Sciatic nerve (tissue), 2 donors: ENCODE data around the gene ATG4C. TPM values are rescaled to one million over a fixed set of nuclear protein-coding genes. Genes with fewer than 3 reads are reported as not detected.
"Not testable (repeated sequence)": the region's sequence is repeated elsewhere in the genome, so short reads cannot be mapped to it uniquely, and the experiment has no call there.

Experiments
- ATAC-seq: fragments of 200-7000 bp; cut with Tn5 transposase; one replicate; pipeline ENCODE4 v1.9.1; 2020; ENCODE audit warnings: mild to moderate bottlenecking, moderate library complexity
- DNase-seq: peaks from one replicate; pipeline ENCODE4 v3.0.0-alpha.2; 2020; ENCODE audit warnings: low spot score
- intact Hi-C: fragments of 100-400 bp; cut with DNase I; formaldehyde crosslinking; loops from one replicate; pipeline ENCODE4 v1.14.2; 2022
- total RNA-seq: library from RNA; stranded (reverse); fragmentation: NEBNext Ultra II Directional; extraction: Animal tissue kit (Norgen Biotek cat#: 25700); gene quantifications from one replicate; pipeline ENCODE4 v1.2.1, GENCODE V29; 2021
- donor health status: DM: no; HTN: no; CAD: no.
- donor health status: DM: no; HTN: no; CAD: no.

Gene ATG4C
- total RNA-seq, 1 donor from 2014 or later, result 14.4 TPM

DNA sequence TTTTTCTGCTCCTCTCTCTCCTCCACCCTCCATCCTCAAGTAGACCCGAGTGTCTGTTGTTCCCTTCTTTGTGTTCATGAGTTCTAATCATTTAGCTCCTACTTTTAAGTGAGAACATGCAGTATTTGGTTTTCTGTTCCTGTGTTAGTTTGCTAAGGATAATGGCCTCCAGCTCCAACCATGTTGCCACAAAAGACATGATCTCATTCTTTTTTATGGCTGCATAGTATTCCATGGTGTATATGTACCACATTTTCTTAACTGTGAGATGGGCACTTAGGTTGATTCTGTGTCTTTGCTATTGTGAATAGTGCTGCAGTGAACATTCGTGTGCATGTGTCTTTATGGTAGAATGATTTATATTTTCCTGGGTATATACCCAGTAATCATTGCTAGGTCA is 43.9 kb downstream of the ATG4C start:
- DNase-seq, ATAC-seq, intact Hi-C loops: not testable (repeated sequence)

DNA sequence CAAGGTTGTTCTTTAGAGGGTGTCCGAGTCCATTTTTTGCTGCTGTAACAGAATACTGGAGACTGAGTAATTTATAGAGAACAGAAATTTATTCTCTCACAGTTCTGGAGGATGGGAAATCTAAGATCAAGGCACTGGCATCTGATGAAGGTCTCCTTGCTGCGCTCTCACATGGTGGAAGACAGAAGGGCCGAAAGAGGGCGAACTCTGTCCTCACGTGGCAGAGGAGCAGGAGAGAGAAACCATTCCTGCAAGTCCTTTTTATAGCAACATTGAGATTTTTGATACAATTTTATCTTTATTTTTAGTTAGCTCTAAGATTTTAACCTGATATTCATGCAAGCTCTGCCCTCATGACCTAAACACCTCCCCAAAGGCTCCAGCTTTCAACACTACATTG is 48.3 kb downstream of the ATG4C start:
- DNase-seq (no peak), ATAC-seq (no peak)
- intact Hi-C loops, result no loop called here

DNA sequence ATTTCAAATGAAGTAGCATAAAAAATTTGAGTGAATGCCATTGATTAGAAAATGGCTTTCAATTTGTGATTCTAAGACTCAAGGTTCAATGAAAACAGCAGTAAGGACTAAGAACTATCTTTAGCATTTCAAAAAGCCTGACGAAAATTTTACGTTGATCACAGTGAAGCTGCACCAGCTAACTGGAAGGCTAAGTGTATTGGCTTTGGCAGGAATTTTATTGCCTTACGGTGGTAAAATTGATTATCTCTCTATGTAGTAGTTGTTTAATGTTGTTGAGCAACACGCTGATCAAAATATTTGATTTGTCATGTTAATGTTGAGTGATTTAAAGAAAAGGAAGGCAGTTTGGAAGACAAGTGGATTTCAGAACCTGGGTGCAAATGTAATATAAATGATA is 49.6 kb downstream of the ATG4C start:
- ATAC-seq, result no peak
- no peak for DNase-seq
- intact Hi-C loops, result no loop called here

DNA sequence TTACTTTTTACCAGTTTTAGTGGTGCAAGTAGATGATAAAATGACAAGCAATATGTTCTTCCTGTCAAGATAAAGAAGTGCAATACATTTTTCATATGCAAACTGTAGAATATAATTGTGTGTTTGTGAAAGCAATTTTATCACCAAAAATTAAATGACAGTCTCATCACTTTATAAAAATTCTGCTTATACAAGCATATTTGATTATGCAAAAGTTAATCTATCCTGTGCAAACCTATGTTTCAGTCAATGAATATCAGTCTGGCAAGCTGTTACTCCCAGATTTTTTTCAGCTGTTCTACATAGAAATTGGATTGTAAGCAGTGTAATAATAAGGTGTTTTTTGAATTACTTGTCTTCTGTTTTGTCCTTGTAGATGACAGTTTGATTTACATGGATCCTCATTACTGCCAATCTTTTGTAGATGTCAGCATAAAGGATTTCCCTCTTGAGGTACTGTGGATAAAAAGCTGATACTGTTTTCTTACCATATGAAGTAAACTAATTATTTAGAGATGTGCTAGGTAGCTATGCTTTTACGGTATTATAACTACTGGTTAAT is 50.5 kb downstream of the ATG4C start:
- ATAC-seq (no peak), DNase-seq (no peak)
- intact Hi-C loops, result no loop called here

DNA sequence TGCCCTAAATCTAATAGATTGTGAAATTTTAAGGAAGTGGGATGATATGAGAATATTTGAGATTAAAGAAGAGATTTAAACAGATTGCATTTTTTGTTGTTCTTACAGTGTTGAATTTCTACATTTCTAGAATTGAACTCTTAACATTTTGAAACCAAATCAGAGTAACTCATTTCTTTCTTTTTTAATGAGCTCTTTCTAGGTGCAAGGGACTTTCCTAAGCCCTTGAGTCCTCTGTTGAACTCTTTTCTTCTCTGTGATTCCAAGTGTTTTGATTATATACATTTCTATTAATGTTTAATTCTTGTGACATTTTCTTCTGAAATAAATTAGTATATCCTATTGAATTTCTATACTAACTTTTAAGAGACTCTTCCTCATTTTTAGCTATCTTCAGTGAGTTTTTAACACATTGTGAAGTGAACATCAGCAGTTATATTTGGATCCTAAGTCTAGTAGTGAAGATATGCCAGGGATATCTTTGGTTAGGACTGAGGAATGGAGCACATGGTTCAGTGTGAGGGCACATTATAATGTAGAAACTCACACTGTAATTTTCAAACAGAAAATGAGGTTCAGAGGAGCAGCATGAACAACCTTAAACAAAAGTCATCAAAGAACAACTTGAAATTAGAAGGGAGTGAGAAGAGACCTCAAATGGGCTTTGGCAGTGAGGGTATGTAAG is 53.1 kb downstream of the ATG4C start:
- ATAC-seq (no peak), DNase-seq (no peak)
- intact Hi-C loops, result no loop called here

DNA sequence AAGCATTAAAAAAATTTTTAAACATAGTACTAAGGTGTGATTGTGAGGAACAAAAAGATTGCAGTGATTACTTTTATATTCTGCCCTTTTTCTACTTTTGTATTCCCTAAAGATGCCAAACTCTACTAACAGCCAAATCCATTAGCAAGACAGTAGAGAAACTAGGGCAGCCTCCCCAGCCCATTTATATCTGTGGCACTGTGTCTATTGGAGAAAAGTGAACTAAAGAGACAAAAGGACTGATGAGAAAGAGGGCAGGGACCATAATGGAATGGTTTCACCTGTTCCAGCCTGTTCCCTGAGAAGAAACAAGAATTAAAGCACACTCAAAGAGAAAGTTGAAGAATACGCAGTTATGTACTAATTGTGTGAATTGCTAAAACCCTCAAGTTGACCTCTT is 56.6 kb downstream of the ATG4C start:
- no peak for DNase-seq
- ATAC-seq, result no peak
- intact Hi-C loops, result loop anchor here (10.0 kb wide), 1 partner anchor 604 kb away; no protein-coding TSS in a partner anchor

DNA sequence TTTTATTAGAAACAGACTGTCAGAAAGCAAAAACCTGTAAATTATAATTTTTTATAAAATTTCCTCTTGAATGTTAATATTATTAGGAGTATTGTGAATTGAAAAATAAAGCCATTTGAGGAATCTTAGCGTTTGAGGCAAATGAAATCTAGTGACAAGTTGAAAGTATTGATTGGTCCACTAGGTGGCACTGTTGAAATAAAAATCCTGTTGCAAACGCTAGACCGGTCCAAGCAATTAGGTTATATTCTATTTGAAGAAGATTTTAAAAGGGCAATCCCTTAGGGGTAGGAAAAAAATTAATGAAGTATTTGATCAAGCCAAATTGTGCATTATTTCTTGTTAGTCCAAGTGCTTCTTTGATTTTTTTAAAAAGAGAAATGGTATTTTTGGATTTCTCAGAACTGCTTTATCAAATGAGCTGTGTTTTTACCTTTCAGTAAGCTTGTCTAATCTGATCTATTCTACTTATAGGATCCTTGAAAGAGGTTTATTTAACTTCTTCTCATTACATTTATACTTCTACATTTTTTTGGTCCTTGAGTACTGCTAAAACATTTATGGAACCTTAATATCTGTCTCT is 57.7 kb downstream of the ATG4C start:
- no peak for DNase-seq
- intact Hi-C loops, result loop anchor here (10.0 kb wide), 1 partner anchor 603 kb away; no protein-coding TSS in a partner anchor
- ATAC-seq, result peak; percentile 68

DNA sequence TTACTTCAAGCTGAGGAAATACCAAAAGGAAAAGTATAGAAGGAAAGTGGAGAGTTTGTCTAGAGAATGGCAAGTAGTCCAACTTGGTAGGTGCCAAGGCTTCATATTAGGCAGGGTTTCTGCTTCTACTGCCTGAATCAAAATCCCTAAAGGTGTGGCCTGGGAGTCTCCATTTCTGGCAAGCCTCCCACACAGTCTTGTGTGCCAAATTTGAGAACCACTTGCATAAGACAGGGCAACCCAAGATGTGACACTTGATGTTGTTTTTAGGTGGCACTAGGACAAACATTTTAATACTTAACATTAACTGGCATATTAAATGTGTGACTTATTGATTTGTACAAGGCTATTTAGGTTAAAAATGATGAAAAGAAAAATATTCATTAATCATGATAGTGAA is 60.1 kb downstream of the ATG4C start:
- no peak for ATAC-seq
- intact Hi-C loops, result loop anchor here (10.0 kb wide), 1 partner anchor 601 kb away; no protein-coding TSS in a partner anchor
- DNase-seq, result no peak

DNA sequence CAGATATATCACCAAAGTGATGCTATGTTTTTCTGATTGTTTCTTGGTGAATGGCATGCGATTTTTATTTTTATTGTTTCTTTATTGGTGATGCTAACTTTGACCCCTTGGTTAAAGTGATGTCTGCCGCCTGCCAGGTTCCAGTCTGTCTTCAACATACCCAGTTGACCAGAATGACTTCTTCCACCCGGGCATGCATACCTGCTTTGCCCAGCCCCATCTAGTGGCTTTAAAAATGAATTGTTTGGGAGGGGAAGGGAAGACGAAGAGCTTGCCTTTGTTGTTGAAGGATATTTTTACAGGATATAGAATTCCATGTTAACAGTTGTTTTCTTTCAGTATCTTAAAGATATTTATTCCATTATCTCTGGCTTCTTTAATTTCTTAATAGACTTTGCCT is 65.1 kb downstream of the ATG4C start:
- ATAC-seq (no peak), DNase-seq (no peak)
- intact Hi-C loops, result loop anchor here (10.0 kb wide), 1 partner anchor 596 kb away; no protein-coding TSS in a partner anchor

DNA sequence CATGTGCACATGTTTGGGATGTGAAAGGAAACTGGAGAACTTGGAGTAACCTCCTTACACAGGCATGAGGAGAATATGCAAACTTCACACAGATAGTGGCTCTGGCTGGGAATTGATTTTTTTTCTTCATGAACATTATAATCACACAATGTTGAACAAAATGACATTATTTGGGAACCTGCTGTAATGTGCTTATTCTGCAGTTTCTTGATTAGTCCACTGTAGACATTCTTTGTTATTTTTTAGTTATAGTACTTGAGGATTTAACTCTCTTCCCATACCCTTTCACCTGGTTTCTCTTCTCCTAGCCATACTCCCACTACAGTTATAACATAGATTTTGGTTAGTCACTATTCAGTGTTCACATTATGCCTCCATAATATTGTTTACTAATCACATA is 68.3 kb downstream of the ATG4C start:
- DNase-seq (no peak), ATAC-seq (no peak)
- intact Hi-C loops, result no loop called here

DNA sequence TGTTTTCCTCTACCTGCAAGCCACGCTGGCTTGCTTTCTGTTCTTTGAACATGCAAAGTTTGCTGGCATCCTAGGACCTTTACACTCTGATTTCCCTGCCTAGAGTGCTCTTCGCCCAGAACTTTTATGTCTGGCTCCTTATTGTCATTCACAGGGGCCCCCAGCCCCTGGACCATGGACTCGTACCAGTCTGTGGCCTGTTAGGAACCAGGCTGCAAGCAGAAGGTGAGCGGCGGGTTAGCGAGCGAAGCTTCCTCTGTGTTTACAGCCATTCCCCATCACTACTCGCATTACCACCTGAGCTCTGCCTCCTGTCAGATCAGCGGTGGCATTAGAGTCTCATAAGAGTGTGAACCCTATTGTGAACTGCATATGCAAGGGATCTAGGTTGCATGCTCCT is 73.0 kb downstream of the ATG4C start:
- intact Hi-C loops, result no loop called here

DNA sequence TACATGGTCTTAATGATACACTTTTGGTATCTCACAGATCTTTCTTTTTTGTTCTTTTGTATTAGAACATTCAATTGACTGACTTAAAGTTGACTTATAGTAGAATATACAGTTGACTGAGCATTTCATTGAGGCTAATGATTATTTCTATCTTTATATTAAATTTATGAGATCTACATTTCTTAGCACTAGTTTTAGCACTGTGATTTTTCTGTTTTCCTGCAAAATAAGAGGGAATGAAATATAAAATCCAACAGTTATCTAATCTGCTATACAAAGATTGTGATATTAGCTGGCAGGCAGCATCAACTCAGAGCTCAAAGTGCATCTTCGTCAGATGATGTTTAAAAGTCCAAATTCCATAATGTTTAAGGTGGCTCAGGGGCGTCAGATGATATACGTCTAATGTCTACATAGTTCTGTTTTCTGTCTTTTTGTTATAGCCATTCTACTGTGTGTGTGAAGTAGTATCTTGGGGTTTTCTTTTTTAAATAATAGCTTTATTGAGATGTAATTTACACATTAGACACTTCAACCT is 85.4 kb downstream of the ATG4C start:
- ATAC-seq (no peak), DNase-seq (no peak)
- intact Hi-C loops, result no loop called here

More for the DNA sequence above, 73.0 kb downstream of the ATG4C start:
- ATAC-seq (no peak), DNase-seq (no peak)

DNA sequence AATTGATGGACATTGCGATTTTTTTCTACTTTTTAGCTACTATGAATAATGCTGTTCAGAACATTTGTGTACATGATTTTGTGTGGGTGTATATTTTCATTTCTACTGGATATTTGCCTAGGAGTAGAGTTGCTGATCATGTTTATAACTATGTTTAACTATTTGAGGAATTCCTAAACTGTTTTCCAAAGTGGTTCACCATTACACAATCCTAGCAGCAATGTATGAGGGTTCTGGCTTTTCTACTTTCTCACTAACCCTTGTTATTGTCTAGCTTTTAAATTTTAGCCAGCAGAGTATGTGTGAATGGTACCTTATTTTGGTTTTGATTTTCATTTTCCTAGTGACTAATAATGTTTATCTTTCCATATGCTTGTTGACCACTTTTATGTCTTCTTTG is 86.2 kb downstream of the ATG4C start:
- ATAC-seq (no peak), DNase-seq (no peak)
- intact Hi-C loops, result no loop called here

DNA sequence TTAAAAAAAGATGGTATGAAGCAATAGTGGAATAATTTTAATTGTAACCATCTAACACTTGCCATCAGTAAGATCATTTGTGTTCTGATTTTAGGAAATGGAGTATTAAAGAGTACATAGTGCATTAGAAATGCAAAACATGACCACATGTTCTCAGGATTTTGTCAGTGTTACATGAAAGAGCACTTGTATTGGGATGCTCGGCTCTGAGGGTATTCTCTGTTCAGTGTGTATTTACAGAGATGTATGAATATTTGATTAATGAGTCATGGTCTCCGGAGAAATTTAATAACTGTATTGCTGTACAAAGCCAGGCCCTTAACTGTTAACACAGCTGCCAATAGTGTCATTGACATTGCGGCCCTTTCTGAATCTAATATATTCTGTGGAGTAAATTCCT is 91.7 kb downstream of the ATG4C start:
- ATAC-seq, result peak; percentile 80
- intact Hi-C loops, result no loop called here
- DNase-seq, result no peak

DNA sequence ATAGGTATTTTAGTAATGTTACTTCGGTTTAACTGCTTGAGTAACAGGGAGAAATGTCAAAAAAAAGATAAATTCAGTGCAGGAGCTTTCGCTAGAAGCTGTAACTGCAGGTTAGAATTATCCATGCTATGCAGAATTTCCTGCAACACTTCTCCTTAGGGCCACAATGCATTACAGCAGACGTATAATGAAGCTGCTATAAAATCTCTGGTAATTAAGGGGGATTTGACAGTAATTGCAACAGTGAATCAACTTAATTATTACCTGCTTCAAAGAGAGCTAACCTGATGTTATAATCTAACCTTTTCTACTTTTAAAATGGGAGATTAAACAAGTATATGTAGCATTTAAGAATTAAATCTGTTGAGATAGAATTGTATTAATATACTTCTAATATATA is 92.6 kb downstream of the ATG4C start:
- no peak for DNase-seq
- intact Hi-C loops, result no loop called here

DNA sequence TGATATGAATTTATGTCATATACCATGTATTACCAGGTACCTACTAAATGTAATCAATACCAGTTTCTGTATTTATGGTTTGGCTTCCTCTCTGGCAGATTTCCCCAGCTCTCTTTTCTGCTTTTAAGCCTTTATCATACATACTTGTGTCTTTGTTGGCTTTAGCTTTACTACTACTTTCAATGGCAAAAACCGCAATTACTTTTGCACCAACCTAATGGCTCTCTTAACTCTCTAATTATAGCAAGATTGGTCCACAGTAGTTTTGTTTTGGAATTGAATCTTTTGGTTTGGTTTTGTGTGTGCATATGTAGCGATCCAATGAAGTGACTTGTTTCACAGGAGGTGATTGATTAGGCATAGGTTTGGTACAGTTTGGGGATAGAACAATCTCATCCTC is 93.6 kb downstream of the ATG4C start:
- intact Hi-C loops, result no loop called here
- ATAC-seq, result no peak
- no peak for DNase-seq

More for the DNA sequence above, 92.6 kb downstream of the ATG4C start:
- ATAC-seq, result no peak

DNA sequence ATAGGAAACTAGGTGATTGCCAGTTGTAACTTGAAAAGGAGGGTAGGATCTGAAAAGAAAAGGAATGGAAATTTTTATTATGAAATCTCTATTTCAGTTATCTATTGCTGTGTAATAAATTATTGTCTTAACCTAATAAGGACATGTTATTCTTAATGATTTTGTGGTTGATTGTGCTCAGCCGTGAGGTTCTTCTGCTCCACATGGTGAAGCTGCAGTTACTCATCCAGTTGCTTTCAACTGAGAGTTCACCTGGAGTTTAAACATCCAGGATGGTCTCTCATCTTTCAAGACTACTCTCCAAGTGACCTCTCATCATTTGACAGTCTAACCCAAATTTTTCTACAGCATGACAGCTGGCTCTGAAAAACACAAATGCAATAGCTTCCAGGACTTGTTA is 96.0 kb downstream of the ATG4C start:
- DNase-seq (no peak), ATAC-seq (no peak)
- intact Hi-C loops, result no loop called here

DNA sequence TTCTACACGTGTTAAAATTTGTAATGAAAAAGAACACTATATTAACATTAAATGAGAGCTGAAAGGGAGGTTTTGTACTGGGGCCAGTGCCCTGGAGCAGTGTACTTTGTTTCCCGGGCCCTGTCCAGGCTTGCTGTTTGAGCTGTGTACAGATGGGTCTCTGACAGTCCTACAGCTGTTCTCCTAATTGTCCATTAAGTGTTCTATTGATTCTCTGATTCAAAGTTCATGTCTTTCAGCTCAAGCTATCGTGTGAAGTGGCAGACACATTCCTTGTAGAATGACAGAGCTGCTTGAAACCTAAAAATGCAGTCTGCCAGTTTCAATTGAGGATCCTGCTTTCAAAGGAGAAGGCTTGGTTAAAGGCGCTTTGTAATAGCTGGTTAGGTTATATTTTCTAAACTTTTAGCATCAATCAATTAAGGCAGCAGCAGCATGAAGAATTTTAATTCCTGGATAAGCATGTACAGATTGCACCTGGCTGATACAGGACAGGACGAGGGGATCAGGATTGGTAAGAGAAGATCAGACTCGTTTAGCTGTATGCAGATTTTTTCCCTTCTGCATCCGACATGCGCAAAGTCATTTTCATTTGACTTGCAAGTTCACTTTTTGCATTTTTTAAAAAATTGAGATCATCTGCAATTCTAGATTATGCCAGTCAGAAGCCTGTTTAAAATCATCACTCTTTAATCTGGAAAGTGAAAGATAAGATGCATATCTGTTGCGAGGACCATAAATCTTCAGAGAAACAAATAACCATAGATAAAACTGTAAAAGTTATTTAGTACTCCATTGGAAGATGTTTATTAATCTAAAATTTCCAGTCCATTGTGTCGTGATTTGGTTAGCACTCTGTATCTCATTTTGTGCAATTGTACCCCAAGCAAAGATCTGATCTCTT is 98.5 kb downstream of the ATG4C start:
- no peak for DNase-seq
- ATAC-seq, result no peak
- intact Hi-C loops, result no loop called here

DNA sequence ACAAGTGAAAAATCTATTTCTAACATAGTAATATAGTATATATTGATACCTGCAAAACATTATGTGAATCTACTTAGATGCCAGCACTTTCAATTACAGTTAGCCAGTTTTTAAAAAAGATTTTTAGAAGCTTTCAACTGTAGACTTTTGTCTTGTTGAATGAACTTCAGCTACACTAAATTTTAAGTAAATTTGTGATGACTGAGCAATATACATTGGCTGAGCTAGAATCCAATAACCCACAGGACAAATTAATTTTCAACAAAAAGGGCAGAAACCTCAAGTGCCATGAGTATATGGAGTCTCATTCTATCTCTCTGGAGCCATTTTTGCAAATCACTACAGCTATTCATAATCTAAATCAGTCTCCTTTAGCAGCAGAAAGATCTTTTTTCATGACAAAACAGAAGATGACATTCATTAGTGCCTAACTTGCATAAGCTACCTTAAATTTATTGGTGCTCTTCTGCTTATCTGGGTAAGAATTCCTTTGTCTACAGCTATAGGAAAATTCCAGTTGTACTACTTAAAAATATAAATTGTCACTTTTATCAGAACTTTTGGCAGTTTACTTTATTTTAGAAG is 100.3 kb downstream of the ATG4C start:
- DNase-seq, result no peak
- intact Hi-C loops, result no loop called here
- no peak for ATAC-seq
